H1 (cell line): ENCODE data around the gene TOP3B.

Experiments used
- CTCF ChIP-seq, 3 experiments: IDR thresholded peaks; 1 replicate in 2 of 3; 2 replicates in 1 of 3; pipeline versions ENCODE4 v1.5.1 to v1.6.1; 2011; ENCODE audit warnings: low read length in 3 of 3, mild to moderate bottlenecking in 3 of 3, inconsistent platforms in 2 of 3, low read depth in 1 of 3, moderate library complexity in 1 of 3; ENCODE audit not compliant: insufficient read depth in 1 of 3; ENCODE audit errors: control extremely low read depth in 1 of 3
- SP2 ChIP-seq: IDR thresholded peaks from 2 replicates; pipeline ENCODE4 v1.6.1; 2012; ENCODE audit warnings: mild to moderate bottlenecking, low read length, inconsistent platforms
- SRF ChIP-seq: IDR thresholded peaks from 2 replicates; pipeline ENCODE4 v1.6.1; 2011; ENCODE audit warnings: mild to moderate bottlenecking, low read depth, low read length, moderate library complexity
- TAF1 ChIP-seq: IDR thresholded peaks from 2 replicates; pipeline ENCODE4 v1.6.1; 2011; ENCODE audit warnings: mild to moderate bottlenecking, low read depth, low read length

- TF ChIP-seq TAF1 (no peak), SRF (no peak), SP2 (no peak), CTCF (IDR thresholded peaks at IDR 0.05; ENCODE audit: control extremely low read depth in 1 of 3, insufficient read depth in 1 of 3, low read depth in 1 of 3, low read length in 3 of 3) (no peak)
These were observed 64.7 kb downstream of the TOP3B start for GRCh38 chr22:21917959-21918261.
